HepG2 (cell line): ENCODE measurements around the gene SPRY1. TPM values are rescaled to one million over a fixed set of nuclear protein-coding genes. Genes with fewer than 3 reads are reported as not detected.
A peak's percentile ranks its signal among the peaks of the same experiment; 100 is the strongest.

Experiments
- ARNT ChIP-seq: fragments of 450-650 bp; IDR thresholded peaks from 2 replicates; pipeline ENCODE4 v1.6.1; 2017
- ASH2L ChIP-seq: fragments of 300-600, 200-600 bp; sonication (generic); IDR thresholded peaks from 2 replicates; pipeline ENCODE4 v1.7.0; 2017; ENCODE audit warnings: low read depth, mild to moderate bottlenecking, moderate library complexity, mixed read lengths, low read length; ENCODE audit not compliant: insufficient read length
- BCL6 ChIP-seq: IDR thresholded peaks from 2 replicates; pipeline ENCODE4 v1.6.1; 2016; ENCODE audit warnings: missing genetic modification reagents, missing compliant biosample characterization
- CCDC6 ChIP-seq: sonication (generic); formaldehyde crosslinking; IDR thresholded peaks from 2 replicates; pipeline ENCODE4 v1.8.1; 2022; ENCODE audit warnings: mild to moderate bottlenecking, missing genetic modification reagents, moderate library complexity
- CHD2 ChIP-seq: IDR thresholded peaks from 2 replicates; pipeline ENCODE4 v1.6.1; 2011; ENCODE audit warnings: low read depth, low read length, improper control_type of control experiment
- ESRRA ChIP-seq: sonication (generic); formaldehyde crosslinking; IDR thresholded peaks from 2 replicates; pipeline ENCODE4 v1.5.1; 2020; ENCODE audit warnings: mild to moderate bottlenecking, low read depth, missing genetic modification reagents
- EZH2 ChIP-seq: conservative IDR thresholded peaks from 2 replicates; pipeline ENCODE4 v1.6.1; 2012; ENCODE audit warnings: mild to moderate bottlenecking, low read depth, low read length, moderate library complexity
- FOXJ3 ChIP-seq: sonication (generic); formaldehyde crosslinking; IDR thresholded peaks from 2 replicates; pipeline ENCODE4 v1.4.0; 2020; ENCODE audit warnings: missing genetic modification reagents, mild to moderate bottlenecking, borderline replicate concordance
- GATAD1 ChIP-seq: IDR thresholded peaks from 2 replicates; pipeline ENCODE4 v1.6.1; 2016; ENCODE audit warnings: missing genetic modification reagents, missing compliant biosample characterization
- KAT8 ChIP-seq: IDR thresholded peaks from 2 replicates; pipeline ENCODE4 v1.6.1; 2016; ENCODE audit warnings: missing genetic modification reagents, missing compliant biosample characterization
- KDM1A ChIP-seq: IDR thresholded peaks from 2 replicates; pipeline ENCODE4 v1.6.1; 2016; ENCODE audit warnings: missing compliant biosample characterization
- NR2F6 ChIP-seq, 2 experiments: IDR thresholded peaks; 2 replicates each; pipeline ENCODE4 v1.6.1; 2016; ENCODE audit warnings: antibody characterized with exemption in 1 of 2, mild to moderate bottlenecking in 1 of 2
- PAWR ChIP-seq: sonication (generic); formaldehyde crosslinking; IDR thresholded peaks from 2 replicates; pipeline ENCODE4 v1.4.0; 2020; ENCODE audit warnings: missing genetic modification reagents, mild to moderate bottlenecking, borderline replicate concordance
- POLR2G ChIP-seq: fragments of 200-400 bp; formaldehyde crosslinking; IDR thresholded peaks from 2 replicates; pipeline ENCODE4 v1.6.1; 2018; ENCODE audit warnings: mild to moderate bottlenecking, low read depth, low read length, moderate library complexity
- TBX3 ChIP-seq: fragments of 450-650 bp; IDR thresholded peaks from 2 replicates; pipeline ENCODE4 v1.6.1; 2017; ENCODE audit warnings: antibody characterized with exemption, mild to moderate bottlenecking, inconsistent platforms, borderline replicate concordance
- TEAD3 ChIP-seq: optimal IDR thresholded peaks from 2 replicates; pipeline ENCODE3; 2016; ENCODE audit warnings: borderline replicate concordance
- ZFX ChIP-seq: sonication (generic); formaldehyde crosslinking; IDR thresholded peaks from 2 replicates; pipeline ENCODE4 v1.4.0; 2020; ENCODE audit warnings: mild to moderate bottlenecking, low read depth, missing genetic modification reagents, moderate library complexity
- ZNF207 ChIP-seq: fragments of 450-650 bp; IDR thresholded peaks from 2 replicates; pipeline ENCODE4 v1.6.1; 2016; ENCODE audit warnings: antibody characterized with exemption, borderline replicate concordance
- ZNF34 ChIP-seq: sonication (generic); formaldehyde crosslinking; IDR thresholded peaks from 2 replicates; pipeline ENCODE4 v1.4.0; 2020; ENCODE audit warnings: mild to moderate bottlenecking, missing genetic modification reagents, borderline replicate concordance
- ZNF709 ChIP-seq: sonication (generic); formaldehyde crosslinking; IDR thresholded peaks from 2 replicates; pipeline ENCODE4 v1.5.0; 2020; ENCODE audit warnings: mild to moderate bottlenecking, missing genetic modification reagents
- ZNF839 ChIP-seq: sonication (generic); formaldehyde crosslinking; IDR thresholded peaks from 2 replicates; pipeline ENCODE4 v1.4.0; 2020; ENCODE audit warnings: missing genetic modification reagents, mild to moderate bottlenecking, borderline replicate concordance
- ZSCAN12 ChIP-seq: sonication (generic); formaldehyde crosslinking; IDR thresholded peaks from 2 replicates; pipeline ENCODE4 v1.9.0; 2021; ENCODE audit warnings: mild to moderate bottlenecking, missing genetic modification reagents
- polyA plus RNA-seq, 8 experiments: library from polyadenylated mRNA; depleted of rRNA in 3 of 8; stranded (reverse) in 7 of 8; unstranded in 1 of 8; fragments of >200 nt; fragmentation: Illumina TruSeq in 4 of 8; extraction: Trizol in 4 of 8; gene quantifications; 2 replicates each; pipeline versions ENCODE4 v1.2.1 to v1.2.3, GENCODE V29; 2011 to 2016; ENCODE audit warnings: low read depth in 4 of 8, missing spikeins in 1 of 8, mixed read lengths in 1 of 8; ENCODE audit not compliant: insufficient read depth in 1 of 8
- total RNA-seq, 5 experiments: library from RNA; depleted of rRNA; stranded (reverse); fragments of >200 nt; fragmentation: Illumina TruSeq; extraction: Trizol; gene quantifications; 2 replicates each; pipeline ENCODE4 v1.2.3, GENCODE V29; 2016; ENCODE audit warnings: low read depth in 1 of 5
- TF ChIP-seq, protein P1 (sequence below): sonication (generic); formaldehyde crosslinking; IDR thresholded peaks from 2 replicates; pipeline ENCODE4 v1.9.0; 2022; ENCODE audit warnings: missing genetic modification reagents, mild to moderate bottlenecking, borderline replicate concordance
- TF ChIP-seq, protein P2 (sequence below): sonication (generic); formaldehyde crosslinking; IDR thresholded peaks from 2 replicates; pipeline ENCODE4 v1.8.1; 2023; ENCODE audit warnings: mild to moderate bottlenecking, moderate library complexity, missing genetic modification reagents

Gene SPRY1
- total and polyA plus RNA-seq, 2 of the 13 experiments (the other 11 are each of a cell fraction or from before 2014, with no cell fraction given), result 24.7 to 33.4 TPM

DNA sequence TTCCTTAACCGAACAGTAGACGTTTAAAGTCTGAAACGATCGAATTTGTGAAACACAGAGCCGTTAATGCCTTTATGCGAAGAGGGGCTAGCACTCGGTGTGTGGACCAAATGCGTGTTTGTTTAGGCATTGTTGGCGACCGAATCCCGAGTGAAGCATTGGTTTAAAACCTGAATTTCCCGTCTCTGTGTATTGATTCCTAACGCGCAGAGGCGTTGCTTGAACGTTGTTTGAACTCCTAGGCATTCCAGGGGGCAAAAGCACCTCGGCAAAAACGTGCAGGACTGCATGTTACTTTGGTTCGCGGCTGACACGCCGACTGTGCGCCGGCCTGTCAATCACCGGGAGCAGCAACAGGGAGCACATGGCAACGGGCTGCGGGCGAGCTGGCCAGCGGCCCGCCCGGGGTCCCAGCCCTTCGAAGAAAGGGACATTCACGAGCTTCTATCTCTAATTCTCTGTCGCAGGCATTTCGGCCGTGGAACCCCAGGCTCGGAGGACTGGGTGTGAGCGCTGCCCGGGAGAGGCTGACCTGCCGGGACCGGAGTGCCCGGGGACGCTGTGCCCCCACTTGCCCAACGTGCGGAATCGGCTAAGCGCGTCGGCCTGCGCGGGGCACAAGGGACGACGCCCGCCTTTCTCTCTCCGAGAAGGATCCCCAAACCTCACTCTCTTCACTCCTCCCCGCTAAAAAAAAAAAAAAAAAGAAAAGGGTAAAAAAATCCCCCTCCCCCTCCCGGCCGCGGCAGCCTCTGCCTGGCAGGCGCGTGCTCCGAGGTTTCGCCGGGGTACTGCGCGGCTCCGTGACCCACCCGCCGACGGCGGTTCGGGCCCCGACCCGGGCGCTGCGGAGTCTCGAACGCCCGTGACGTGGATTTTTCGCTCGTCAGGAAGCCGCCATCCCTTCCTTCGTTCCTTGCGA lies 810 bp downstream of the SPRY1 start (continued):
- TF ChIP-seq, protein P1, sequence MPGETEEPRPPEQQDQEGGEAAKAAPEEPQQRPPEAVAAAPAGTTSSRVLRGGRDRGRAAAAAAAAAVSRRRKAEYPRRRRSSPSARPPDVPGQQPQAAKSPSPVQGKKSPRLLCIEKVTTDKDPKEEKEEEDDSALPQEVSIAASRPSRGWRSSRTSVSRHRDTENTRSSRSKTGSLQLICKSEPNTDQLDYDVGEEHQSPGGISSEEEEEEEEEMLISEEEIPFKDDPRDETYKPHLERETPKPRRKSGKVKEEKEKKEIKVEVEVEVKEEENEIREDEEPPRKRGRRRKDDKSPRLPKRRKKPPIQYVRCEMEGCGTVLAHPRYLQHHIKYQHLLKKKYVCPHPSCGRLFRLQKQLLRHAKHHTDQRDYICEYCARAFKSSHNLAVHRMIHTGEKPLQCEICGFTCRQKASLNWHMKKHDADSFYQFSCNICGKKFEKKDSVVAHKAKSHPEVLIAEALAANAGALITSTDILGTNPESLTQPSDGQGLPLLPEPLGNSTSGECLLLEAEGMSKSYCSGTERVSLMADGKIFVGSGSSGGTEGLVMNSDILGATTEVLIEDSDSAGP, result peak; percentile 45; the same call in 1 of the 2 replicates
- peak; percentile 58 for TF ChIP-seq ASH2L
- TF ChIP-seq FOXJ3 (CRISPR knock-in tag), result peak; percentile 14; the same call in 1 of the 2 replicates
- TF ChIP-seq ZNF709 (CRISPR knock-in tag), result peak; percentile 69; the same call in 1 of the 2 replicates
- TF ChIP-seq BCL6 (CRISPR knock-in tag), result peak; percentile 74
- TF ChIP-seq PAWR (CRISPR knock-in tag), result no peak
- TF ChIP-seq GATAD1 (CRISPR knock-in tag), result 0 out of 2 replicates have a peak, but pooled peaks have one; percentile 8
- no peak for TF ChIP-seq ESRRA (CRISPR knock-in tag)
- TF ChIP-seq ZNF207, result no peak
- TF ChIP-seq POLR2G, result peak; percentile 69
- TF ChIP-seq EZH2, result no peak
- peak; percentile 13 for TF ChIP-seq CCDC6
- 0 out of 2 replicates have a peak, but pooled peaks have one; percentile 77 for TF ChIP-seq ZNF34 (CRISPR knock-in tag)
- no peak; the same call in 1 of the 2 replicates for TF ChIP-seq KDM1A (CRISPR knock-in tag)
- peak; percentile 29; the same call in 1 of the 2 replicates for TF ChIP-seq NR2F6 (IDR thresholded peaks at IDR 0.05)
- TF ChIP-seq NR2F6 (CRISPR knock-in tag; IDR thresholded peaks at IDR 0.05), result peak; percentile 66
- peak; percentile 83 for TF ChIP-seq TBX3
- TF ChIP-seq CHD2, result no peak
- no peak for TF ChIP-seq ZSCAN12 (CRISPR knock-in tag)
- peak; percentile 90 for TF ChIP-seq TEAD3
- TF ChIP-seq ZNF839 (CRISPR knock-in tag), result 0 out of 2 replicates have a peak, but pooled peaks have one; percentile 36
- 0 out of 2 replicates have a peak, but pooled peaks have one; percentile 11 for TF ChIP-seq KAT8 (CRISPR knock-in tag)
- TF ChIP-seq, protein P2, sequence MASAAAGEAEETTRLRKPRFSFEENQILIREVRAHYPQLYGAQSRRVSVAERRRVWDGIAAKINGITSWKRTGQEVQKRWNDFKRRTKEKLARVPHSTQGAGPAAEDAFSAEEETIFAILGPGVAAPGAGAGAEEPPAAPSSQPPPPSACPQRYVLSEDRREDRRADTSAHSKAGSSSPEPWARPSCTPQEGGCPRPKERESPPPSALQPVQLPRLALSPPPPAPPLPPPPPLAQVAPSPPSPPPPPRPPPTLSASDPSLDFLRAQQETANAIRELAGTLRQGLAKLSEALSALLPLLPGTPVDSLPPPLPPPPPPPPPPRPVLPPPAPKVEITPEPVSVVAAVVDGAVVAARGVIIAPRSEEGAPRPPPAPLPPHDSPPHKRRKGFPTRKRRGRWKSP (CRISPR knock-in tag), result 0 out of 2 replicates have a peak, but pooled peaks have one; percentile 27
- no peak for TF ChIP-seq ARNT
- TF ChIP-seq ZFX (CRISPR knock-in tag), result peak; percentile 58
